WERI-Rb-1 (cell line): ENCODE data around the gene PRPF40A.

ENCODE experiments used
- DNase-seq: peaks from one replicate; pipeline ENCODE4 v3.0.0-alpha.2; 2020
- H3K27ac ChIP-seq: fragments of 250-450 bp; sonication (Bioruptor Pico); 2 replicates; pipeline ENCODE4 v1.5.1; 2020; ENCODE audit warnings: mild to moderate bottlenecking, moderate library complexity
- H3K27me3 ChIP-seq: fragments of 250-450 bp; sonication (Bioruptor Pico); 2 replicates; pipeline ENCODE4 v1.5.1; 2021; ENCODE audit warnings: mild to moderate bottlenecking, low read depth, moderate library complexity; ENCODE audit not compliant: insufficient read depth, severe bottlenecking
- H3K36me3 ChIP-seq: fragments of 250-450 bp; sonication (Bioruptor Pico); 2 replicates; pipeline ENCODE4 v1.5.1; 2020; ENCODE audit warnings: mild to moderate bottlenecking, moderate library complexity
- H3K4me3 ChIP-seq: 2 replicates; pipeline ENCODE4 v1.5.1; 2011; ENCODE audit warnings: low read depth, mild to moderate bottlenecking, control low read depth, low read length
- H3K9me3 ChIP-seq: fragments of 250-450 bp; sonication (Bioruptor Pico); 2 replicates; pipeline ENCODE4 v1.5.1; 2021; ENCODE audit warnings: mild to moderate bottlenecking, moderate library complexity; ENCODE audit not compliant: severe bottlenecking
- CTCF ChIP-seq: IDR thresholded peaks from 2 replicates; pipeline ENCODE4 v1.5.1; 2011; ENCODE audit warnings: low read depth, mild to moderate bottlenecking, control low read depth, inconsistent platforms, low read length

The PRPF40A gene

GRCh38 chr2:152635635-152636298 is 81.5 kb downstream of the PRPF40A start:
- TF ChIP-seq CTCF: peak; percentile 70
- no peaks in the 10 kb centered on the region for H3K9me3 ChIP-seq
- peaks cover 57% of the 10 kb centered on the region for H3K36me3 ChIP-seq
- peak; percentile 70 for DNase-seq
- no peak overlapping the region for H3K4me3 ChIP-seq
- H3K27ac ChIP-seq: no peak overlapping the region
- H3K27me3 ChIP-seq: no peaks in the 10 kb centered on the region

GRCh38 chr2:152632736-152633135 is 84.5 kb downstream of the PRPF40A start:
- H3K4me3 ChIP-seq: no peak overlapping the region
- H3K9me3 ChIP-seq: no peaks in the 10 kb centered on the region
- no peak overlapping the region for H3K27ac ChIP-seq
- DNase-seq: no peak
- TF ChIP-seq CTCF: no peak
- H3K27me3 ChIP-seq: no peaks in the 10 kb centered on the region
- peaks cover 66% of the 10 kb centered on the region for H3K36me3 ChIP-seq

- H3K27me3 ChIP-seq: no peaks in the 10 kb centered on the region
- peaks cover 55% of the 10 kb centered on the region for H3K36me3 ChIP-seq
- TF ChIP-seq CTCF: no peak
- no peak overlapping the region for H3K27ac ChIP-seq
- H3K9me3 ChIP-seq: no peaks in the 10 kb centered on the region
- H3K4me3 ChIP-seq: no peak overlapping the region
- no peak for DNase-seq
Measured at GRCh38 chr2:152630466-152630865, 86.8 kb downstream of the PRPF40A start.

- no peak for DNase-seq
- no peaks in the 10 kb centered on the region for H3K27me3 ChIP-seq
- peaks cover 55% of the 10 kb centered on the region for H3K36me3 ChIP-seq
- no peak overlapping the region for H3K4me3 ChIP-seq
- no peak overlapping the region for H3K27ac ChIP-seq
- no peaks in the 10 kb centered on the region for H3K9me3 ChIP-seq
- no peak for TF ChIP-seq CTCF
Measured at GRCh38 chr2:152629202-152629601, 88.1 kb downstream of the PRPF40A start.

- Histone ChIP-seq H3K9me3 (no peaks in the 10 kb centered on the region), H3K4me3 (no peak overlapping the region), H3K27ac (no peak overlapping the region), H3K36me3 (peaks cover 46% of the 10 kb centered on the region), H3K27me3 (no peaks in the 10 kb centered on the region)
- no peak for DNase-seq
- peak; percentile 45; the same call in 1 of the 2 replicates for TF ChIP-seq CTCF
Measured at GRCh38 chr2:152627351-152627957, 89.8 kb downstream of the PRPF40A start.
